Head of caudate nucleus (tissue), 42 donors: ENCODE measurements around the gene FRMD5.

Experiments
- DNase-seq, 42 donors: peaks; one replicate each; pipeline versions ENCODE4 v3.0.0 to v3.0.0-alpha.2; 2020 to 2021; ENCODE audit warnings: mixed read lengths in 7 of 42
- intact Hi-C: fragments of 100-400 bp; cut with DNase I; formaldehyde crosslinking; loops from one replicate; pipeline ENCODE4 v1.15.0; 2022

FRMD5 gene

DNA sequence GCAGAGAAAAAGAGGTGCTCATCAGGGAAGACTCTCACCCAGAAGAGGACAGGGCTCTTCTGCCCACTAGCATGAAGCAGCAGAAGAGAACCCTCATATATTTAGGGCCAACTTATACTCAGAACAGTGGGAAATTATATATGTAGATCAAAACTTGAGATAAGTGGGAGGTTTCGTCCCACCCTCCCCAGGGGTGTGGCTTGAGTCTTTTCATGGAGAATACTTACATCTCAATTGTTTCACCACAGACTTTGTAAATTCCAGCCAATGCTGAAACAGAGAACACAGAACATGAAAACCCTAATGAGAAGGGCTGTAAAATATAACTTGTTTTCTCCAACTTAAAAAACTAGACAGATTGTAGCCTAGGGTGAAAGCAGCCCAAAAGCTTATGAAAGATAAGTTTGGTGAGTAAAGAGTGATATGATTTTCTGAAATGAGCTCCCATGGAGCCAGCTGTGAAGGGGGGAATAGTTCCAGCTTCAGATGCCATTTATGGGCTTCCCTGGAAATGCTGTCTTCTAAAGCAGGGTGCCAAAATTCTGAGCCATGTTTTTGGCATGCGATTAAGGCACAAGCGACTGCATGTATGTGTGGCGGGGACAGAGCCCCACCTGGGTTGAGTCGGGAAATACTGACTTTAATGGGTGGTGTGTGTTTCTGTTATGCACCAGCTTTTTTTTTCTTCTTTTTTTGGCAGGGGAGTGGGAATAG, 275.4 kb downstream of the FRMD5 start:
- no peak for DNase-seq
- intact Hi-C loops: no loop called here

DNA sequence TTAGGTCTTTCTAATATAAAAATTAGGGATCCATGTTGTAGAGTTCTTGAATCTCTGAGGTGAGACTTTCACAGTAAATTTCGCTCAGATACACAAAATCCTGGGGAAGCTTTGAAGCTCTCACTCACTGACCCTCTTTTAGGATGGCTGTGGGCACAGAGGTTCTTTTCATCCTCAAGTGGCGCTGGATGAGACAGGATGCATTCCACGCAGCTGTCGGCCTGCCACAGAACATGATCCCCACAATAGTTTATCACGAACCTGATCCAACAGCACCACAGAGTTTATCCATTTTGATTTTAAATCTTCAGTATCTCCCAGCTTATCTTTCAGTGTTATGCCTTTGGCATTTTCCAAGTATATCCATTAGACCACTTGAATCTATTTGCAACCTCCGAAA, 276.4 kb downstream of the FRMD5 start:
- intact Hi-C loops: no loop called here
- no peak for DNase-seq

- intact Hi-C loops: no loop called here
- no peak for DNase-seq
These were observed 278.8 kb downstream of the FRMD5 start for GRCh38 chr15:43916326-43916660.

DNA sequence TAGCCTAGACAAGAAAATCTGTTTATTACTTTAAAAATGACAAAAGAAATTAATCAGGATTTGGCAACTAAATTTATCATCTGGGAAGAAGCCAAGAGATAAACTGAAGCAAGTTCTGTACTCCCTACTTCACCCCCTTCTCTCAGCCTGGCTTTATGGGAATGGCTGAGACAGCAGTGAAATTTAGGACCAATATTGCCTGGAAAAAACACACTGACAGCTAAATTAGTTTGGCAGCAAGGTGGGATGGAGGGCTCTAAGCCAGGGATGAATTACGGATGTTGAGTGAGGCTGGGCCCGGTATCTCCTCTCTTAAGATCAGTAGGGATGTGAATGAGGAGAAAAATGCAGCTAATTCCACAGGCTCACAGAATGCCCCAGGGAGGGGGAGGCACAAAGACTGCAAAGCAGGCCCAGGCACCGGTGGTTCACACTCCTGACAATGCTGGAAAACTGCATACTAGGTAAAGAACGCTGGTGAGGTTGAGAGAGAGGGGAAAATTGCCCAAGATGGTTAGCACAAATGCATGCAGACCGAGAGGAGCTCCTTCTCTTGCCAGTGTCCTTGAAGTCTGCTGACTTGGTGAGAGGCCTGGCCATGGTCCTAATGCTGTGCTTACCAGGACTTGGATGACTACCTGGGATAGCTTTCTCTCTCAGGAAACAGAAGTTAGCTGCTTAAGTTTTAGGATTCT, 279.3 kb downstream of the FRMD5 start:
- intact Hi-C loops: no loop called here
- peak in 1 of 42 donors; percentile 28 for DNase-seq

DNA sequence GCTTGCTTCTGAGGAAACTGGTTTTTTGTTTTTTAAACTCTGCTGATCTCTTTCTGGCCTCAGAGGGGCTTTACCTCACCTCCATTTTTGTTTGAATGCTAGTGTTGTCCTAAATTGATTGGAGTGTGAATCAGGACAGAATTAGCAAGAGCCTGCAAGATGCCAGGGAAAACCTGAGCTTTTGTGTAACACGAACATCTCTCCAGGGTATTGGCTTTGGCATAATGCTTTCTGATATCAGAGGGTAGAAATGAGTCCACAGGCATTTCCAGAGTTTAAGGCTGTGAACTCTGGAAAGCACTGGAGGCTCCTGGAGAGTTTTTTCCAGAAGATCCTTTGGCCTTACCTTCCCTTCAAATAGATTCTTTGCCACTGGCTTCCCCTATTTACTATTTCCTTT, 281.1 kb downstream of the FRMD5 start:
- intact Hi-C loops: no loop called here
- DNase-seq: no peak

GRCh38 chr15:43913026-43913780, 281.9 kb downstream of the FRMD5 start:
- intact Hi-C loops: no loop called here
- peak in 38 of 42 donors; percentile 16 to 86 (median 54) for DNase-seq

- intact Hi-C loops: no loop called here
- DNase-seq: peak in 40 of 42 donors; percentile 20 to 83 (median 52)
These were observed 282.9 kb downstream of the FRMD5 start for GRCh38 chr15:43912208-43912607.

DNA sequence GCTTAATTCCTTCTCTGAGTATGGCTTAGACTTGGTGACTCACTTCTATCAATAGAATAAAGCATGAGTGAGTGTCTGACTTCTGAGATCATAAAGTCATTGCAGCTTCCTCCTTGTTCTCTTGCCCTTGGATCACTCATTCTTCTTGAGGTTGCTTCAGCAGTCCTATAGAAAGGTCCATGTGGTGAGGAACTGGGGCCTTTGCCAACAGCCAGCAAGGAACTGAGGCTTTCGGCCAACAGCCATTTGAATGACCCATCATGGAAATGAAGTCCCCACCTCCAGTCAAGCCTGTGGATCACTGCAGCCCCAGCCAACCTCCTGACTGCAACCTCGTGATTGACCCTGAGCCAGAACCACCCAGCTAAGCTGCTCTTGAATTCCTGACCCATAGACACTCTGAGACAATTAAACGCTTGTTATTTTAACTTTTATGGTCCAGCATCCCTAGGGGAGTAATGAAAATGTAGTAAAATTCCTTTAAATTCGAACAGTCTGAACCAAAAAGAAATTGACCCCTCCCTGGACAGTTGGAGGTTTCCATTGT, 283.8 kb downstream of the FRMD5 start:
- peak in 41 of 42 donors; percentile 17 to 94 (median 64) for DNase-seq

GRCh38 chr15:43908516-43909050, 286.5 kb downstream of the FRMD5 start:
- DNase-seq: no peak
- intact Hi-C loops: loop anchor here (10.0 kb wide), 3 partner anchors 126 to 286 kb away; partner anchors contain the start of gene FRMD5

More for the DNA sequence above, 283.8 kb downstream of the FRMD5 start:
- intact Hi-C loops: no loop called here

DNA sequence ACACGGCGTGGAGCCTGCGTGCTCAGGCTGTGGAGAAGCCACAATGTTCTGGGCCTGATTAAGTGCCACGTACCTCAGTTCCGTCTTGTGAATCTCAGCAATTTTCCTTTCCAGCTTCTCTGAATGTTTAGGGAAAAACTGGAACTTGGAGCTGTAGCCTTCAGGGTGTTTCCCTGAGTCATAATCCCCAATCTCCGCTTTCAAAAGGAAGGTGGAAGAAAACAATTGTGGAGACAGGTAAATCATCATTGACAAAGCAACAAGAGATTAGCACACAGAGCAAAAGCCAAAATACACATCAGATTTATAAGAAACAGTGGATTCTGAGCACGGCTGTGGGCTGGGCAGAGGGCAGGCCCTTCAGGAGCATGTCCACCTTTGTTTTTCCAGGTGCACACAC, 289.3 kb downstream of the FRMD5 start:
- DNase-seq: no peak
- intact Hi-C loops: loop anchor here (10.0 kb wide), 3 partner anchors 129 to 289 kb away; partner anchors contain the start of gene FRMD5

GRCh38 chr15:43903864-43904290, 291.2 kb downstream of the FRMD5 start:
- intact Hi-C loops: loop anchor here (10.0 kb wide), 3 partner anchors 131 to 291 kb away; partner anchors contain the start of gene FRMD5
- peak in 37 of 42 donors; percentile 7 to 89 (median 61) for DNase-seq

DNA sequence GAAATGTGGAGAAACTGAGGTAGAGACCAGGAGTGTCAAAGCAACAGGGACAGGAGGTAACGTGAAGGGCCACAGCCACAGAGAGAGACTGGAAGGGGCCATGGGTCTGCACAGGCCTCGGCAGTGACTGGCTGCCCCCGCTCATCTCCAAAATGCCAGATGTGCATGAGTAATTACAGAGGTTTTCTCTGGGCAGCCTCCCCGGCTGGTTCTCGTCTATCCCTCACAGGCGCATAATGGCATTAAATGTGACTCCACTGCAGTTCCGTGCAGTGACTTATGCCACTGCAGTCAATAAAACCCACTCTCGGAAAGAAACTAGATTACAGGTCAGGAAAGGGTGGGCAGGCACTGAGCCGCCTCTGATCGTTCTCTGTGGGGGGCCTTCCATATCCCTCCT, 293.6 kb downstream of the FRMD5 start:
- intact Hi-C loops: loop anchor here (10.0 kb wide), 3 partner anchors 133 to 293 kb away; partner anchors contain the start of gene FRMD5
- DNase-seq: no peak

GRCh38 chr15:43900996-43901395, 294.1 kb downstream of the FRMD5 start:
- DNase-seq: no peak
- intact Hi-C loops: loop anchor here (10.0 kb wide), 3 partner anchors 134 to 294 kb away; partner anchors contain the start of gene FRMD5

GRCh38 chr15:43899928-43900327, 295.1 kb downstream of the FRMD5 start:
- intact Hi-C loops: loop anchor here (10.0 kb wide), 3 partner anchors 135 to 295 kb away; partner anchors contain the start of gene FRMD5
- no peak for DNase-seq

GRCh38 chr15:43898891-43899290, 296.2 kb downstream of the FRMD5 start:
- DNase-seq: no peak
- intact Hi-C loops: no loop called here

DNA sequence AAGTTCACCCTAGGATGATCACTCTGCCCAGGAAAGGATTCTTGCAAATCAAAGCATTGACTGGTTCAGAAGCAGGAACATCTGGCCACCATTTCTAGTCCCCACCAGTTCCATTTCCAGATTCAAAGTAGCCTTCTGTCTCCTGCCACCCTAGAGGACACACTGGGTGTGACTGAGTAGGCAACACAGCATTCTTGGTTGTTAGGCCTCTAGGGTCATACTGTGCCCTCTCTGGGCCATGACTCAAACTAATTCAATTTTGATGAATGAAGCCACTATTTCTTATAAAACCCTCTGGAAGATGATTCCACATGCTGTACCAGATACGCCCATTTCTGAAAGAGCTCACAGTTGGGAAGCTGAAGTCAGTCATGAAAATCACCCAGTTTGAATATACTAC, 298.5 kb downstream of the FRMD5 start:
- intact Hi-C loops: no loop called here
- no peak for DNase-seq

DNA sequence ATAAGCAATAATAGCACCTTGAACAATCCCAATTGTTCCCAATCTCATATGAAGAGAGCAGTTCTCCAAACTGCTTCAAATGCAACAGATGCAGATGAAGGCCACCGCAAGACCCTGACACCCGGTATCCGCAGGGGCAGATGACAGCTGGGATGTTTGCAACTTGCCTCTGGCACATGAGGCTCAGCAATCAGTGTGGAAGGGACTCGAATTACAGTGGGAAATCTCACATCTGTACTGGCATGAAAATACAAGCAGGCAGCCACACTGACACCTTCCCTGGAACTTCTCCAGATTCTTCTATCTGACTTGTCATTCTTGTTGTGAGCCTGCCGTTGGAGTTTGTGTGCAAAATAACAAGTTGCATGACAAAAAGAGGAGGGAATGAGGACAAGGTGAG, 299.5 kb downstream of the FRMD5 start:
- DNase-seq: no peak
- intact Hi-C loops: no loop called here

- DNase-seq: no peak
- intact Hi-C loops: no loop called here
These were observed 301.1 kb downstream of the FRMD5 start for GRCh38 chr15:43893956-43894355.

GRCh38 chr15:43889042-43889441, 306.0 kb downstream of the FRMD5 start:
- intact Hi-C loops: loop anchor here (10.0 kb wide), 1 partner anchor 606 kb away; no protein-coding TSS in a partner anchor
- DNase-seq: no peak
